Measurements from ENCODE around the gene SCNN1B. TPM values are rescaled to one million over a fixed set of nuclear protein-coding genes. Genes with fewer than 3 reads are reported as not detected.
"Not testable (repeated sequence)": the region's sequence is repeated elsewhere in the genome, so short reads cannot be mapped to it uniquely, and the experiment has no call there.

Gene SCNN1B
- total RNA-seq, 2 experiments from 2014 or later, result not detected

DNA sequence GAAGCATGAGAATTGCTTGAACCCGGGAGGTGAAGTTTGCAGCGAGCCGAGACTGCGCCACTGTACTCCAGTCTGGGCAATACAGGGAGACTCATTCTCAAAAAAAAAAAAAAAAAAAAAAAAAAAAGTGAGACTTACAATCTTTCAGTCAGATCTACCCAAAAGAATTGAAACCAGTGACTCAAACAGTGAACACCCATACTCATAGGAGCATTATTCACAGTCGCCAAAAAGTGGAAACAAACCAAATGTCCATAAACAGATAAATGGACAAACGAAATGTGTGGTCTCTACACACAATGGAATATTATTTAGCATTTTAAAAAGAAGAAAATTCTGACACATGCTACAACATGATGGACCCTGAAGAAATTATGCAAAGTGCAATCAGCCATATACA lies 9.1 kb upstream of the SCNN1B start:
- H3K4me3 Mint-ChIP-seq, result no peak overlapping the region
- DNase-seq (no peak), ATAC-seq (no peak)
- POLR2A ChIA-PET, result no interaction called here
- CTCF ChIA-PET, result no interaction called here
- H3K36me3 Mint-ChIP-seq (ENCODE audit: low read depth), result no peaks in the 10 kb centered on the region
- H3K27ac Mint-ChIP-seq, result no peak overlapping the region
- peaks cover 11% of the 10 kb centered on the region for H3K27me3 Mint-ChIP-seq (ENCODE audit: low read depth)
- H3K9me3 Mint-ChIP-seq (ENCODE audit: insufficient read depth), result no peaks in the 10 kb centered on the region
- H3K4me1 Mint-ChIP-seq (ENCODE audit: low read depth), result peaks cover 3% of the 10 kb centered on the region

DNA sequence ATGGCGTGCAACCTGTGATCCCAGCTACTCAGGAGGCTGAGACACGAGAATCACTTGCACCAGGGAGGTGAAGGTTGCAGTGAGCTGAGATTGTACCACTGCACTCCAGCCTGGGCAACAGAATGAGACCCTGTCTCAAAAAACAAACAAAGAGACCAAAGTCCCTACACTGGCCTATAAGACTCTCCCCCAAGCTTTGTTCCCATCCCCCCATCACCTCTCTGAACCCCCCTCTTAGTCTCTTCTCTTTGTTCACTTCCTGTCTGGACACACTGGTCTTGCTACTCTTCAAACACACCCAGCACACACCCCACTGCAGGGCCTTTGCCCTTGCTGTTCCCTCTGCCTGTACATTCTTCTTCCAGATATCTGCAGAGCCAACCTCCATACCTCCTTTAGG lies 7.8 kb upstream of the SCNN1B start:
- CTCF ChIA-PET, result no interaction called here
- H3K36me3 Mint-ChIP-seq (ENCODE audit: low read depth), result no peaks in the 10 kb centered on the region
- DNase-seq (no peak), ATAC-seq (no peak)
- no peak overlapping the region for H3K4me3 Mint-ChIP-seq
- H3K27ac Mint-ChIP-seq, result no peak overlapping the region
- H3K27me3 Mint-ChIP-seq (ENCODE audit: low read depth), result peaks cover 11% of the 10 kb centered on the region
- no peaks in the 10 kb centered on the region for H3K4me1 Mint-ChIP-seq (ENCODE audit: low read depth)
- H3K9me3 Mint-ChIP-seq (ENCODE audit: insufficient read depth), result no peaks in the 10 kb centered on the region
- POLR2A ChIA-PET, result no interaction called here

- H3K36me3 Mint-ChIP-seq (ENCODE audit: low read depth), result no peaks in the 10 kb centered on the region
- H3K27me3 Mint-ChIP-seq (ENCODE audit: low read depth), result peaks cover 22% of the 10 kb centered on the region
- H3K9me3 Mint-ChIP-seq (ENCODE audit: insufficient read depth), result no peaks in the 10 kb centered on the region
- no peak for ATAC-seq
- ChIA-PET POLR2A (no interaction called here), CTCF (no interaction called here)
- H3K4me1 Mint-ChIP-seq (ENCODE audit: low read depth), result peaks cover 3% of the 10 kb centered on the region
- H3K27ac Mint-ChIP-seq, result no peak overlapping the region
- no peak for DNase-seq
- no peak overlapping the region for H3K4me3 Mint-ChIP-seq
These were observed 5.1 kb upstream of the SCNN1B start for GRCh38 chr16:23296994-23297393.

- Mint-ChIP-seq H3K4me1 (ENCODE audit: low read depth) (peaks cover 3% of the 10 kb centered on the region), H3K27me3 (ENCODE audit: low read depth) (peaks cover 35% of the 10 kb centered on the region), H3K4me3 (no peak overlapping the region), H3K27ac (no peak overlapping the region), H3K9me3 (ENCODE audit: insufficient read depth) (no peaks in the 10 kb centered on the region), H3K36me3 (ENCODE audit: low read depth) (no peaks in the 10 kb centered on the region)
- DNase-seq (no peak), ATAC-seq (no peak)
- POLR2A ChIA-PET, result no interaction called here
- CTCF ChIA-PET, result no interaction called here
These were observed 3.7 kb upstream of the SCNN1B start for GRCh38 chr16:23298290-23298915.

DNA sequence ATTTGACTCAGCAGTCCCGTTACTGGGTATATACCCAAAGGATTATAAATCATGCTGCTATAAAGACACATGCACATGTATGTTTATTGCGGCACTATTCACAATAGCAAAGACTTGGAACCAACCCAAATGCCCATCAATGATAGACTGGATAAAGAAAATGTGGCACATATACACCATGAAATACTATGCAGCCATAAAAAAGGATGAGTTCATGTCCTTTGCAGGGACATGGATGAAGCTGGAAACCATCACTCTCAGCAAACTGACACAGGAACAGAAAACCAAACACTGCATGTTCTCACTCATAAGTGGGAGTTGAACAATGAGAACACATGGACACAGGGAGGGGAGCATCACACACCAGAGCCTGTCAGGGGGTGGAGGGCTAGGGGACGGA lies 2.3 kb upstream of the SCNN1B start:
- POLR2A ChIA-PET; ATAC-seq; H3K4me3 Mint-ChIP-seq; CTCF ChIA-PET; H3K36me3 Mint-ChIP-seq (ENCODE audit: low read depth); H3K27ac Mint-ChIP-seq; DNase-seq; H3K9me3 Mint-ChIP-seq (ENCODE audit: insufficient read depth); H3K4me1 Mint-ChIP-seq (ENCODE audit: low read depth): not testable (repeated sequence)
- peaks cover 35% of the 10 kb centered on the region for H3K27me3 Mint-ChIP-seq (ENCODE audit: low read depth)

DNA sequence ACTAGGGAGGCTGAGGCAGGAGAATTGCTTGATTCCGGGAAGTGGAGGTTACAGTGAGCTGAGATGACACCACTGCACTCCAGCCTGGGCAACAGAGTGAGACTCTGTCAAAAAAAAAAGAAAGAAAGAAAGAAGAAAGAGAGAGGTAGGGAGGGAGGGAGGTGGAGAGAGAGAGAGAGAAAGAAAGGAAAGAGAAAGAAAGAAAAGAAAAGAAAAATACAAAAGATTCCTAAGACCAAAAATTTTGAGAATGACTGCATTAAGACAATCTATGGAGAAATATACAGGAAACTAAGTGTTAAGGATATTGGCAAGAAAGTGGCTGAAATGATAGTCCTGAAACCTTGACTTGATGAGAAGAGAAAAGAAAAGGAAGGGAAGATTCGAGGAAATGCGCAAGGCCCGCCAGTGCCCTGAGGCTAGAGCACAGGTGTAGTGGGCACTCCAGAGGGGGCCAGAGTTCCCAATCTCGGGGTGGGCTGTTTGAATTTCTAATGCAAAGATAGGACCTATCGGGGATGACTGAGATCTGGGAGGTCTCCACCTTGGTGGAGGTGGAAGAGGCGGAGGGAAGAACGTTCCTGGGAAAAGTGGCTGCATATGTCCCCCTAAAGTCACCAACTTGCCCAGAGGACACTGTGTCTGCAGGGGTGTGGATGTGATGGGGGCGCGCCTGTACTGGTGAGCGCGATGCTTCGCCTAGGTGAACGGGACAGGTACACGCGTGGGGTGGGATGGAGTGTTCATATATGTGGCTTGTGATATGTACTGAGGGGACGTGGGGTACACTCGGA lies 654 bp upstream of the SCNN1B start:
- Mint-ChIP-seq H3K4me1 (ENCODE audit: low read depth) (peaks cover 3% of the 10 kb centered on the region), H3K27me3 (ENCODE audit: low read depth) (peaks cover 29% of the 10 kb centered on the region), H3K27ac (no peak overlapping the region), H3K9me3 (ENCODE audit: insufficient read depth) (no peaks in the 10 kb centered on the region), H3K4me3 (no peak overlapping the region), H3K36me3 (ENCODE audit: low read depth) (no peaks in the 10 kb centered on the region)
- CTCF ChIA-PET, result no interaction called here
- ATAC-seq (no peak), DNase-seq (no peak)
- POLR2A ChIA-PET, result no interaction called here

DNA sequence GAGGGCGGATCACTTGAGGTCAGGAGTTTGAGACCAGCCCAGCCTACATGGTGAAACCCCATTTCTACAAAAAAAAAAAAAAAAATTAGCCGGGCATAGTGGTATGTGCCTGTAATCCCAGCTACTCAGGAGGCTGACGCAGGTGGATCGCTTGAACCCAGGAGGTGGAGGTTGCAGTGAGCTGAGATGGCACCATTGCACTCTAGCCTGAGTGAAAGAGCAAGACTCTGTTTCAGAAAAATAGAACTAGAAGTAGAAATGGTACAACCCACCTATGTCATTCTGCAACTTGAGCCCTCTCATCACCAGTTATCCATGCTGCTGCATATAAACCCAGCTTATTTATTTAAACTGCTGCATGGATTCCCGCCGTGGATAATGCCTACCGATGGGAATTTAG lies 1.6 kb downstream of the SCNN1B start:
- no peak for ATAC-seq
- Mint-ChIP-seq H3K36me3 (ENCODE audit: low read depth) (no peaks in the 10 kb centered on the region), H3K9me3 (ENCODE audit: insufficient read depth) (no peaks in the 10 kb centered on the region), H3K27me3 (ENCODE audit: low read depth) (peaks cover 28% of the 10 kb centered on the region), H3K27ac (no peak overlapping the region), H3K4me1 (ENCODE audit: low read depth) (peaks cover 3% of the 10 kb centered on the region), H3K4me3 (no peak overlapping the region)
- ChIA-PET POLR2A (no interaction called here), CTCF (no interaction called here)
- no peak for DNase-seq

DNA sequence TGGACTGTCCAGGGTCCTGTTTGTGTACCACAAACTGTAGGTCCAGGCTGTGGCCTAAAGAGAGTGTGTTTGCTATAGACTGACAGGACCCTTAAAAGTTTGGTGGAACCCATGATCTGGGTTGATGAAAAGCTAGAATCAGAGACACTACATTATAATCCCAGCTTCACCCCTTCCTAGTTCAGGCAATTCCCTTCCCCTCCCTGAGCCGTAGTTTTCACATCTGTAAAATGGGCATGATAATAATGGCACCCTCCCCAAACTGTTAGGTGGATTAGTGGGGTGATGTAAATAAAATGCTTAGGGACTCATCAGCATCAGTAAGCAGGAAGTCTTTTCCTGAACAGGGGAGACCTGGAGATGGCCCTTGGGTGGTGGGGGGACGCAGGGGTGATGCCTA lies 2.5 kb downstream of the SCNN1B start:
- ChIA-PET POLR2A (no interaction called here), CTCF (interaction anchor here (1.6 kb wide), 1 partner anchor 131 kb away, joined by 6 read pairs; no protein-coding TSS in a partner anchor)
- Mint-ChIP-seq H3K9me3 (ENCODE audit: insufficient read depth) (no peaks in the 10 kb centered on the region), H3K27ac (no peak overlapping the region), H3K36me3 (ENCODE audit: low read depth) (no peaks in the 10 kb centered on the region), H3K27me3 (ENCODE audit: low read depth) (peaks cover 28% of the 10 kb centered on the region), H3K4me1 (ENCODE audit: low read depth) (peaks cover 3% of the 10 kb centered on the region), H3K4me3 (no peak overlapping the region)
- no peak for DNase-seq
- no peak for ATAC-seq

GRCh38 chr16:23306199-23307100 lies 4.3 kb downstream of the SCNN1B start:
- no peak overlapping the region for H3K27ac Mint-ChIP-seq
- no peak for DNase-seq
- no peaks in the 10 kb centered on the region for H3K9me3 Mint-ChIP-seq (ENCODE audit: insufficient read depth)
- peaks cover 3% of the 10 kb centered on the region for H3K4me1 Mint-ChIP-seq (ENCODE audit: low read depth)
- no peak for ATAC-seq
- POLR2A ChIA-PET, result no interaction called here
- no peak overlapping the region for H3K4me3 Mint-ChIP-seq
- peaks cover 23% of the 10 kb centered on the region for H3K27me3 Mint-ChIP-seq (ENCODE audit: low read depth)
- no peaks in the 10 kb centered on the region for H3K36me3 Mint-ChIP-seq (ENCODE audit: low read depth)
- CTCF ChIA-PET, result no interaction called here

- Mint-ChIP-seq H3K27me3 (ENCODE audit: low read depth) (no peaks in the 10 kb centered on the region), H3K9me3 (ENCODE audit: insufficient read depth) (no peaks in the 10 kb centered on the region), H3K4me1 (ENCODE audit: low read depth) (no peaks in the 10 kb centered on the region), H3K36me3 (ENCODE audit: low read depth) (no peaks in the 10 kb centered on the region), H3K4me3 (no peak overlapping the region), H3K27ac (no peak overlapping the region)
- CTCF ChIA-PET, result no interaction called here
- POLR2A ChIA-PET, result no interaction called here
- ATAC-seq (no peak), DNase-seq (no peak)
These were observed 8.1 kb downstream of the SCNN1B start for GRCh38 chr16:23310217-23310616.

DNA sequence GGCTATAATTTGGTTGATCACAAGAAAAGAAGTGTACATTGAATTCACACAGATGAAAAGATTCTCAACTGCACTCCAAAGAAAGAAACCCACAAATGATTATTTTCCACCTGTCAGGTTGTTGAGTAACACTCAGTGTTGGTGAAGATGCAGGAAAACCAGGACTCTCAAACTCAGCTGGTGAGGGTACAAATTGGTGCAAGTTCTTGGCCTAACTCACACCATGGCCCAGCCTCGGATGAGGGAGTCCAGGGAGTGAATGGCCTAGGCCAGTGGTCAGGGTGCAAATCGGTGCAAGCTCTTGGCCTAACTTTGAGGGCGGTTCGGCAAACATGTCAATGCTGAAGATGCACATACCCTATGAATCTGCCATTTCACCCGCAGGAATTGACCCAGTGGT lies 8.6 kb downstream of the SCNN1B start:
- POLR2A ChIA-PET, result no interaction called here
- CTCF ChIA-PET, result no interaction called here

DNA sequence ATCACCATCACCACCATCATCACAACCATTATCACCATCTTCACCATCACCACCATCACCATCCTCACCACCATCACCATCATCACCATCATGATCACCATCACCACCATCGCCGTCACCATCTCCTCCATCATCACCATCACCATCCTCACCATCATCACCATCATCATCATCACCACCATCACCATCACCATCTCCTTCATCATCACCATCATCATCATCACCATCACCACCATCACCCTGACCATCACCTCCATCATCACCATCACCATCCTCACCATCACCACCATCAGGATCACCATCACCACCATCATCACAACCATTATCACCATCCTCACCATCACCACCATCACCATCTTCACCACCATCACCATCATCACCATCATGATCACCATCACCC lies 14.1 kb downstream of the SCNN1B start:
- Mint-ChIP-seq H3K27me3 (ENCODE audit: low read depth) (no peaks in the 10 kb centered on the region), H3K9me3 (ENCODE audit: insufficient read depth) (no peaks in the 10 kb centered on the region), H3K36me3 (ENCODE audit: low read depth) (no peaks in the 10 kb centered on the region), H3K4me3 (no peak overlapping the region), H3K27ac (no peak overlapping the region), H3K4me1 (ENCODE audit: low read depth) (no peaks in the 10 kb centered on the region)
- POLR2A ChIA-PET, result no interaction called here
- ATAC-seq, result no peak
- CTCF ChIA-PET, result no interaction called here
- no peak for DNase-seq

More for the DNA sequence above, 8.6 kb downstream of the SCNN1B start:
- no peaks in the 10 kb centered on the region for H3K9me3 Mint-ChIP-seq (ENCODE audit: insufficient read depth)
- no peaks in the 10 kb centered on the region for H3K27me3 Mint-ChIP-seq (ENCODE audit: low read depth)
- H3K27ac Mint-ChIP-seq, result no peak overlapping the region
- DNase-seq (no peak), ATAC-seq (no peak)
- no peaks in the 10 kb centered on the region for H3K4me1 Mint-ChIP-seq (ENCODE audit: low read depth)
- no peak overlapping the region for H3K4me3 Mint-ChIP-seq
- H3K36me3 Mint-ChIP-seq (ENCODE audit: low read depth), result no peaks in the 10 kb centered on the region
